ENCODE results near the gene MCRIP1. TPM values are rescaled to one million over a fixed set of nuclear protein-coding genes. Genes with fewer than 3 reads are reported as not detected.
A peak's percentile ranks its signal among the peaks of the same experiment; 100 is the strongest.

Gene MCRIP1
- total and polyA plus RNA-seq, 2 of the 13 experiments (the other 11 are each of a cell fraction or from before 2014, with no cell fraction given) = 79.7 to 84.9 TPM

DNA sequence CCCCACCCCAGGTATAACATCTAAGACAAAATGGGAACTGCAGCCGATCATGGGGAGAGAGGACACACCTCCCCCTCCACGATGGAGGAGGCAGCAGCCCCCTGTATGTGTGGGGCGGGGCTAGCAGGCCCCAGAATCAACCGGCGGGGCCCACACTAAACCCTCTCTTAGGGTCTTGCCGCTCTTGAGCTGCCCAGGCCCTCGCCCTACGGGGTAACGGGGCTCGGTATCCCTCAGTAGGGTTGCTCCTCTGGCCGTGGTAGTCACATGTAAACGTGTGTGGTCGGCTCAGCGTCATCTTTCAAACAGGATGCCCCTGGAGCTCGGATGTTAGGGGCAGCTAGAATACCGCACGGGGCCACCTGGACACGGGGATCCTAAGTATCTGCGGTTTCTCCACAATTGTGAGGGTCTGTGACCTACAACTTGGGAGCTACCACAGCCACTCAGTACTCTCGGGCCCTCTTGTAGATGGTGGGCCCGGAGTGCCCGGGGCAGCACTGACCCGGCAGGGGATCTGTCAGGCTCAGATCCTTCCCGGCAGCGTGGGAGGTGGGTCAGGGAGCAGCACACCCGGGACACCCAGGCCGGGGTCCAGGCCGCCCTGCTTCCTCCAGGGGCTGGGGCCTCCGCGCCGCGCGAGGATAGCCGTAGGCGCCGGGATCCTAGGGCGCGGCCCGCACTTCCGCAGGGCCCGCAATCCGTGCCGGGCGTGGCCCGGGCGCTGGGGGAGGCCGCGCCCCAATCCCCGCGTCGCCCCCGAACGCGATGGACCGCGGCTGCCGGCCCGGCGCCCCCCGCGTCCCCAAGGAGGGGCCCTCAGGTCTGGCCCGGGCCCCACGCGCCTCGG is 37.3 kb upstream of the MCRIP1 start (continued):
- TF ChIP-seq, protein P1, sequence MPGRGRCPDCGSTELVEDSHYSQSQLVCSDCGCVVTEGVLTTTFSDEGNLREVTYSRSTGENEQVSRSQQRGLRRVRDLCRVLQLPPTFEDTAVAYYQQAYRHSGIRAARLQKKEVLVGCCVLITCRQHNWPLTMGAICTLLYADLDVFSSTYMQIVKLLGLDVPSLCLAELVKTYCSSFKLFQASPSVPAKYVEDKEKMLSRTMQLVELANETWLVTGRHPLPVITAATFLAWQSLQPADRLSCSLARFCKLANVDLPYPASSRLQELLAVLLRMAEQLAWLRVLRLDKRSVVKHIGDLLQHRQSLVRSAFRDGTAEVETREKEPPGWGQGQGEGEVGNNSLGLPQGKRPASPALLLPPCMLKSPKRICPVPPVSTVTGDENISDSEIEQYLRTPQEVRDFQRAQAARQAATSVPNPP (CRISPR knock-in tag; IDR thresholded peaks at IDR 0.05) = peak; percentile 44
- TF ChIP-seq SALL1 (CRISPR knock-in tag; IDR thresholded peaks at IDR 0.05) (peak; percentile 39), ZNF556 (CRISPR knock-in tag; IDR thresholded peaks at IDR 0.05; ENCODE audit: borderline replicate concordance) (no peak), ZNF451 (CRISPR knock-in tag; IDR thresholded peaks at IDR 0.05) (0 out of 2 replicates have a peak, but pooled peaks have one; percentile 39), POLR2A (IDR thresholded peaks at IDR 0.05; ENCODE audit: insufficient read depth in 1 of 2, low read depth in 2 of 2, low read length in 2 of 2) (peak in 1 of 2 experiments; percentile 47; a peak in 1 of 4 replicates), RBM22 (optimal IDR thresholded peaks at IDR 0.05; ENCODE audit: low read length) (peak; percentile 69)
- TF ChIP-seq, protein P2, sequence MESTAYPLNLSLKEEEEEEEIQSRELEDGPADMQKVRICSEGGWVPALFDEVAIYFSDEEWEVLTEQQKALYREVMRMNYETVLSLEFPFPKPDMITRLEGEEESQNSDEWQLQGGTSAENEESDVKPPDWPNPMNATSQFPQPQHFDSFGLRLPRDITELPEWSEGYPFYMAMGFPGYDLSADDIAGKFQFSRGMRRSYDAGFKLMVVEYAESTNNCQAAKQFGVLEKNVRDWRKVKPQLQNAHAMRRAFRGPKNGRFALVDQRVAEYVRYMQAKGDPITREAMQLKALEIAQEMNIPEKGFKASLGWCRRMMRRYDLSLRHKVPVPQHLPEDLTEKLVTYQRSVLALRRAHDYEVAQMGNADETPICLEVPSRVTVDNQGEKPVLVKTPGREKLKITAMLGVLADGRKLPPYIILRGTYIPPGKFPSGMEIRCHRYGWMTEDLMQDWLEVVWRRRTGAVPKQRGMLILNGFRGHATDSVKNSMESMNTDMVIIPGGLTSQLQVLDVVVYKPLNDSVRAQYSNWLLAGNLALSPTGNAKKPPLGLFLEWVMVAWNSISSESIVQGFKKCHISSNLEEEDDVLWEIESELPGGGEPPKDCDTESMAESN (CRISPR knock-in tag; conservative IDR thresholded peaks at IDR 0.05) = 0 out of 2 replicates have a peak, but pooled peaks have one; percentile 28
- TF ChIP-seq, protein P3, sequence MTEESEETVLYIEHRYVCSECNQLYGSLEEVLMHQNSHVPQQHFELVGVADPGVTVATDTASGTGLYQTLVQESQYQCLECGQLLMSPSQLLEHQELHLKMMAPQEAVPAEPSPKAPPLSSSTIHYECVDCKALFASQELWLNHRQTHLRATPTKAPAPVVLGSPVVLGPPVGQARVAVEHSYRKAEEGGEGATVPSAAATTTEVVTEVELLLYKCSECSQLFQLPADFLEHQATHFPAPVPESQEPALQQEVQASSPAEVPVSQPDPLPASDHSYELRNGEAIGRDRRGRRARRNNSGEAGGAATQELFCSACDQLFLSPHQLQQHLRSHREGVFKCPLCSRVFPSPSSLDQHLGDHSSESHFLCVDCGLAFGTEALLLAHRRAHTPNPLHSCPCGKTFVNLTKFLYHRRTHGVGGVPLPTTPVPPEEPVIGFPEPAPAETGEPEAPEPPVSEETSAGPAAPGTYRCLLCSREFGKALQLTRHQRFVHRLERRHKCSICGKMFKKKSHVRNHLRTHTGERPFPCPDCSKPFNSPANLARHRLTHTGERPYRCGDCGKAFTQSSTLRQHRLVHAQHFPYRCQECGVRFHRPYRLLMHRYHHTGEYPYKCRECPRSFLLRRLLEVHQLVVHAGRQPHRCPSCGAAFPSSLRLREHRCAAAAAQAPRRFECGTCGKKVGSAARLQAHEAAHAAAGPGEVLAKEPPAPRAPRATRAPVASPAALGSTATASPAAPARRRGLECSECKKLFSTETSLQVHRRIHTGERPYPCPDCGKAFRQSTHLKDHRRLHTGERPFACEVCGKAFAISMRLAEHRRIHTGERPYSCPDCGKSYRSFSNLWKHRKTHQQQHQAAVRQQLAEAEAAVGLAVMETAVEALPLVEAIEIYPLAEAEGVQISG (CRISPR knock-in tag; IDR thresholded peaks at IDR 0.05) = peak; percentile 28; the same call in 1 of the 2 replicates
- TF ChIP-seq, protein P4, sequence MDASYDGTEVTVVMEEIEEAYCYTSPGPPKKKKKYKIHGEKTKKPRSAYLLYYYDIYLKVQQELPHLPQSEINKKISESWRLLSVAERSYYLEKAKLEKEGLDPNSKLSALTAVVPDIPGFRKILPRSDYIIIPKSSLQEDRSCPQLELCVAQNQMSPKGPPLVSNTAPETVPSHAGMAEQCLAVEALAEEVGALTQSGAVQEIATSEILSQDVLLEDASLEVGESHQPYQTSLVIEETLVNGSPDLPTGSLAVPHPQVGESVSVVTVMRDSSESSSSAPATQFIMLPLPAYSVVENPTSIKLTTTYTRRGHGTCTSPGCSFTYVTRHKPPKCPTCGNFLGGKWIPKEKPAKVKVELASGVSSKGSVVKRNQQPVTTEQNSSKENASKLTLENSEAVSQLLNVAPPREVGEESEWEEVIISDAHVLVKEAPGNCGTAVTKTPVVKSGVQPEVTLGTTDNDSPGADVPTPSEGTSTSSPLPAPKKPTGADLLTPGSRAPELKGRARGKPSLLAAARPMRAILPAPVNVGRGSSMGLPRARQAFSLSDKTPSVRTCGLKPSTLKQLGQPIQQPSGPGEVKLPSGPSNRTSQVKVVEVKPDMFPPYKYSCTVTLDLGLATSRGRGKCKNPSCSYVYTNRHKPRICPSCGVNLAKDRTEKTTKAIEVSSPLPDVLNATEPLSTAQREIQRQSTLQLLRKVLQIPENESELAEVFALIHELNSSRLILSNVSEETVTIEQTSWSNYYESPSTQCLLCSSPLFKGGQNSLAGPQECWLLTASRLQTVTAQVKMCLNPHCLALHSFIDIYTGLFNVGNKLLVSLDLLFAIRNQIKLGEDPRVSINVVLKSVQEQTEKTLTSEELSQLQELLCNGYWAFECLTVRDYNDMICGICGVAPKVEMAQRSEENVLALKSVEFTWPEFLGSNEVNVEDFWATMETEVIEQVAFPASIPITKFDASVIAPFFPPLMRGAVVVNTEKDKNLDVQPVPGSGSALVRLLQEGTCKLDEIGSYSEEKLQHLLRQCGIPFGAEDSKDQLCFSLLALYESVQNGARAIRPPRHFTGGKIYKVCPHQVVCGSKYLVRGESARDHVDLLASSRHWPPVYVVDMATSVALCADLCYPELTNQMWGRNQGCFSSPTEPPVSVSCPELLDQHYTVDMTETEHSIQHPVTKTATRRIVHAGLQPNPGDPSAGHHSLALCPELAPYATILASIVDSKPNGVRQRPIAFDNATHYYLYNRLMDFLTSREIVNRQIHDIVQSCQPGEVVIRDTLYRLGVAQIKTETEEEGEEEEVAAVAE (CRISPR knock-in tag; IDR thresholded peaks at IDR 0.05; ENCODE audit: borderline replicate concordance) = peak; percentile 57
- TF ChIP-seq, protein P5, sequence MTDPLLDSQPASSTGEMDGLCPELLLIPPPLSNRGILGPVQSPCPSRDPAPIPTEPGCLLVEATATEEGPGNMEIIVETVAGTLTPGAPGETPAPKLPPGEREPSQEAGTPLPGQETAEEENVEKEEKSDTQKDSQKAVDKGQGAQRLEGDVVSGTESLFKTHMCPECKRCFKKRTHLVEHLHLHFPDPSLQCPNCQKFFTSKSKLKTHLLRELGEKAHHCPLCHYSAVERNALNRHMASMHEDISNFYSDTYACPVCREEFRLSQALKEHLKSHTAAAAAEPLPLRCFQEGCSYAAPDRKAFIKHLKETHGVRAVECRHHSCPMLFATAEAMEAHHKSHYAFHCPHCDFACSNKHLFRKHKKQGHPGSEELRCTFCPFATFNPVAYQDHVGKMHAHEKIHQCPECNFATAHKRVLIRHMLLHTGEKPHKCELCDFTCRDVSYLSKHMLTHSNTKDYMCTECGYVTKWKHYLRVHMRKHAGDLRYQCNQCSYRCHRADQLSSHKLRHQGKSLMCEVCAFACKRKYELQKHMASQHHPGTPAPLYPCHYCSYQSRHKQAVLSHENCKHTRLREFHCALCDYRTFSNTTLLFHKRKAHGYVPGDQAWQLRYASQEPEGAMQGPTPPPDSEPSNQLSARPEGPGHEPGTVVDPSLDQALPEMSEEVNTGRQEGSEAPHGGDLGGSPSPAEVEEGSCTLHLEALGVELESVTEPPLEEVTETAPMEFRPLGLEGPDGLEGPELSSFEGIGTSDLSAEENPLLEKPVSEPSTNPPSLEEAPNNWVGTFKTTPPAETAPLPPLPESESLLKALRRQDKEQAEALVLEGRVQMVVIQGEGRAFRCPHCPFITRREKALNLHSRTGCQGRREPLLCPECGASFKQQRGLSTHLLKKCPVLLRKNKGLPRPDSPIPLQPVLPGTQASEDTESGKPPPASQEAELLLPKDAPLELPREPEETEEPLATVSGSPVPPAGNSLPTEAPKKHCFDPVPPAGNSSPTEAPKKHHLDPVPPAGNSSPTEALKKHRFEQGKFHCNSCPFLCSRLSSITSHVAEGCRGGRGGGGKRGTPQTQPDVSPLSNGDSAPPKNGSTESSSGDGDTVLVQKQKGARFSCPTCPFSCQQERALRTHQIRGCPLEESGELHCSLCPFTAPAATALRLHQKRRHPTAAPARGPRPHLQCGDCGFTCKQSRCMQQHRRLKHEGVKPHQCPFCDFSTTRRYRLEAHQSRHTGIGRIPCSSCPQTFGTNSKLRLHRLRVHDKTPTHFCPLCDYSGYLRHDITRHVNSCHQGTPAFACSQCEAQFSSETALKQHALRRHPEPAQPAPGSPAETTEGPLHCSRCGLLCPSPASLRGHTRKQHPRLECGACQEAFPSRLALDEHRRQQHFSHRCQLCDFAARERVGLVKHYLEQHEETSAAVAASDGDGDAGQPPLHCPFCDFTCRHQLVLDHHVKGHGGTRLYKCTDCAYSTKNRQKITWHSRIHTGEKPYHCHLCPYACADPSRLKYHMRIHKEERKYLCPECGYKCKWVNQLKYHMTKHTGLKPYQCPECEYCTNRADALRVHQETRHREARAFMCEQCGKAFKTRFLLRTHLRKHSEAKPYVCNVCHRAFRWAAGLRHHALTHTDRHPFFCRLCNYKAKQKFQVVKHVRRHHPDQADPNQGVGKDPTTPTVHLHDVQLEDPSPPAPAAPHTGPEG (CRISPR knock-in tag; IDR thresholded peaks at IDR 0.05) = 0 out of 2 replicates have a peak, but pooled peaks have one; percentile 58
